Choroid plexus epithelial cell (primary cell): ENCODE measurements around the gene SHH.

Source experiments
- DNase-seq: peaks from one replicate; pipeline ENCODE4 v3.0.0-alpha.2; 2010; ENCODE audit warnings: low read depth
- H3K4me3 ChIP-seq: 2 replicates; pipeline ENCODE4 v1.5.1; 2011; ENCODE audit warnings: low read depth, mild to moderate bottlenecking, control low read depth, low read length, moderate library complexity
- TF ChIP-seq, protein P1 (sequence below): conservative IDR thresholded peaks from 2 replicates; pipeline ENCODE4 v1.5.1; 2011; ENCODE audit warnings: low read depth, mild to moderate bottlenecking, control low read depth, inconsistent platforms, low read length, moderate library complexity

The SHH gene

DNA sequence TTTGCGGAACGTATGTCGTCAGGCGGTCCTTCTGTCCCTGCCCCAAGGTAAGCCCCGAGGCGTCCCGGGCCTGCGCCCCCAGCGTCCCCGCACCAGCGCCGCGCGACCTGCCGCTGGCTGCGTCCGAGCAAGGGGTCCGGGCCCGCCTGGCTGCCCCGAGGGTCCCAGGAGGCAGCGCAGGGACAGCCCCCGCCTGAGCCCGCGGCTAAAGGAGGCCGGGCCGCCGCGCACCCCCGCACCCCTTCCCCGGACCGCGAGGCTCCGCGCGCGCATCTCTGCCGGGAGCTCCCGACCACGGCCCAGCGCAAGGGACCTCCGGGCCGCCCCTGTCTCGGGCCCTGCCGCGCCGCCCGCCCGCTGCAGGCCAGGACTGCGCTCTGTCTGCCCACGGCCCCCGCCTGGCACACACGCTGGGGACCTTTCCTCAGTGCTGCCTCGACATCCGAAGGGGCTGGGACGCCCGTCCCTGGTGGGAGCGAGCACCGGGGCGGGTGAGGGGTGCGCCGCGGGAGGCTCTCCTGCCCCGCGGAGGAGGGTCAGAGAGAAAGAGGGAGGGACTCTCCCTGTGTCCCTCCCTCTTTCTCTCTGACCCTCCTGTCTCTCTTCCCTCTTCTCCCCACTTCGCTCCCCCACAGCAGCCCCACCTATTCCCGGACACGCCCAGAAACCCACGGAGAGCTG is 25.0 kb downstream of the SHH start:
- TF ChIP-seq, protein P1, sequence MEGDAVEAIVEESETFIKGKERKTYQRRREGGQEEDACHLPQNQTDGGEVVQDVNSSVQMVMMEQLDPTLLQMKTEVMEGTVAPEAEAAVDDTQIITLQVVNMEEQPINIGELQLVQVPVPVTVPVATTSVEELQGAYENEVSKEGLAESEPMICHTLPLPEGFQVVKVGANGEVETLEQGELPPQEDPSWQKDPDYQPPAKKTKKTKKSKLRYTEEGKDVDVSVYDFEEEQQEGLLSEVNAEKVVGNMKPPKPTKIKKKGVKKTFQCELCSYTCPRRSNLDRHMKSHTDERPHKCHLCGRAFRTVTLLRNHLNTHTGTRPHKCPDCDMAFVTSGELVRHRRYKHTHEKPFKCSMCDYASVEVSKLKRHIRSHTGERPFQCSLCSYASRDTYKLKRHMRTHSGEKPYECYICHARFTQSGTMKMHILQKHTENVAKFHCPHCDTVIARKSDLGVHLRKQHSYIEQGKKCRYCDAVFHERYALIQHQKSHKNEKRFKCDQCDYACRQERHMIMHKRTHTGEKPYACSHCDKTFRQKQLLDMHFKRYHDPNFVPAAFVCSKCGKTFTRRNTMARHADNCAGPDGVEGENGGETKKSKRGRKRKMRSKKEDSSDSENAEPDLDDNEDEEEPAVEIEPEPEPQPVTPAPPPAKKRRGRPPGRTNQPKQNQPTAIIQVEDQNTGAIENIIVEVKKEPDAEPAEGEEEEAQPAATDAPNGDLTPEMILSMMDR: no peak
- peak; percentile 19 for DNase-seq
- H3K4me3 ChIP-seq: peak overlapping the region; percentile 66

DNA sequence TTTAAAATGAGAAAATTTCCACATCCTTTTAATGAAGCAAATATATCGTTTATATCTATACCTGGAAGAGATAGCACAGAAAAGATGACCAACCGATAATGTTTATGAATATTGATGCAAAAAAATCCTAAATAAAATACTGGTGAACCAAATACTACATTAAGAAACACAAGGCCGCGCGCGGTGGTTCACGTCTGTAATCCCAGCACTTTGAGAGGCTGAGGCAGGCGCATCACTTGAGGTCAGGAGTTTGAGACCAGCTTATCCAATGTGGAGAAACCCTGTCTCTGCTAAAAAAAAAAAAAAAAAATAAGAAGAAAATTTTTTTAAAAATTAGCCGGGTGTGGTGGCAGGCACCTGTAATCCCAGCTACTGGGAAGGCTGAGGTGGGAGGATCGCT is 25.8 kb downstream of the SHH start:
- TF ChIP-seq, protein P1: no peak
- no peak overlapping the region for H3K4me3 ChIP-seq
- no peak for DNase-seq

DNA sequence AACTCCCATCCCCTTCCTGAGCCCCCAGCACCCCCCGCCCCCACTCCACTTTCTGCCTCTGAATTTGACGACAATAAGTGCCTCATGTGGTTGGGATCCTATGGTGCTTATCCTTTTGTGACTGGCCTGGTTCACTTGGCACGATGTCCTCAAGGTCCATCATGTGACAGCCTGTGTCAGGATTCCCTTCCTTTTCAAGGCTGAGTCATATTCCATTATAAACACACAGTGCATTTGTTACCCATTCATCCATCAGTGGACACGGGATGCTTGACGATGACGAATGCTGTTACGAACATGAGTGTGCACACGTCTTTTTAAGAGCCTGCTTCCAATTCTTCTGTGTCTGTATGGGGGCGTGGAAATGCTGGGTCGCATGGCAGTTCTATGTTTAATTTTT is 26.7 kb downstream of the SHH start:
- TF ChIP-seq, protein P1: no peak
- H3K4me3 ChIP-seq: no peak overlapping the region
- peak; percentile 30 for DNase-seq

DNA sequence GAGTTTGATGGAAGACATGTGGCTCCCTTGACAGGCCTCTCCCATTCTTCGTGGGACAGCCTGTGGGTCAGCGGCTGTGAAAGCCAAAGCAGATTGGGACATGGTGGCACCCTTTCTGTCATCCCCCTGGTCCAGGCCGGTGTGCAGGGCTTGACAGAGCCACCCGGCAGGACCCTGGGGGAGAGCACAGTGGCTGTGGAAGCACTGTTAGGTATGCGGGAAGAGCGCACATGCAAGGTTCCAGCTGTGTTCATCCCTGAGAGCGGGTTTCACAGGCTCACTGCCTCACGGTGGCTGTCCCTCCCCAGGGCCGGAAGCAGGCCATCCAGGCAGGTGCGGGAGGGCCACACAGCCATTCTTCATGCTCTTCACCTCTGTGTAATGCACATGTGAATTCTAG is 29.8 kb downstream of the SHH start:
- no peak for DNase-seq
- no peak overlapping the region for H3K4me3 ChIP-seq
- TF ChIP-seq, protein P1: no peak

DNA sequence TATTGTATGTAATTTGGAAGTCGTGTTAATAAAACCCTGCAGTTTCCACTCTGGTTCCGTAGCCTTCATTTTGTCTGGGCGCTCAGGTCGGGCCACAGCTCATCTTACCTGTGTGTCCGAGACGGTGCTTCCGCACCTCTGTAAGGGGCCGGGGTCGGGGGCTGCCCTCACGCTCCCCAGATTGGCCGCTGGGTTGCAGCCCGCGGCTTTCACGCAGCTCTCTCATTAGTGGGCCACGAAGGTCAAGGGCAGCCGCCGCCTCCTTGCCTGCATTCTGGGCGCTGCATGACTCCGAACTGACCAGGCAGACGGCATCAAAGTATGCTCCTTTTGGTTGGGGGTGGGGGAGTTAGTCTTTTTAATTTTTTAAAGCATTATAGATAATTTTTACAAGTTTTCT is 30.8 kb downstream of the SHH start:
- H3K4me3 ChIP-seq: no peak overlapping the region
- TF ChIP-seq, protein P1: no peak
- no peak for DNase-seq

DNA sequence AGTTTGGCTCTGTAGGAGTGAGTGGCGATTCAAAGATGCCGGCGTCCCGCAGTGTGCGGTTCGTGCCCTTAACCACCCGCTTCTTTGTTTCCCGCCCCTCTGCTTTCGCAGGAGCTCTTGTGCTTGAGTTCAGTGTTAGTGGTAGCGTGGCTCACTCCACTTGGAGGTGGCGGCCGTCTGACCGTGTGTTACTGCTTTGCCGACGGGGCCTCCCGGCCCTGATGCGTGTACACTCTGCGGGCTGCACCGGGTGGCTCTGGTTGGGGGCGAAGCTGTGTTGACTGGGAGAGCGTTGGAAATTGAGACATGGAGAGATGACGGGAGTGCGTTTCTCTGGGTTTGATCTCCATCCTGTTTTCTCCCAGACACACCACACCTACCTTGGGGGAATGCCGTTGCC is 31.4 kb downstream of the SHH start:
- no peak for DNase-seq
- no peak overlapping the region for H3K4me3 ChIP-seq
- TF ChIP-seq, protein P1: no peak

DNA sequence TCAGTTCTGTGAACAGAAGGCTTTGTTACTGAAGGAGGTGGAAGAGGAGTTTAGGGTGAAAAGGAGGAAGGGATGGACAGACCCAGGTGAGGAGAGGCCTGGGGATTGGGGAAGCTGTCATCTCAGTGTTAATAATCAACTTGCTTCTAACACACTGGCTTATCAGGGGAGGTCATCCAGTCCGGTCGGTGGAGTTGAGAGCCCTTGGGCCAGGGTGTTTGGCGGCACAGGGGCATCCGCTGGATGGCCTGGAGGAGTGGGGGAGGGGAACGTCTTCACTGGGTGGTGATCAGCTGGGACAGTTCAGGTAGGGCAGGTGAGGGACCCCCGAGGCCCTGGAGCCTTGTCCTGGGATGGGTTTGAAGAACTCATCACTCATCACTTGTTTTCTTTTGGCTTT is 33.9 kb downstream of the SHH start:
- no peak for DNase-seq
- H3K4me3 ChIP-seq: no peak overlapping the region
- TF ChIP-seq, protein P1: no peak
